Activated CD4-positive, alpha-beta T cell treated with anti-CD3 and anti-CD28 coated beads, Interleukin-2, amount 10 ng/mL, durations not matched to agents 24 days and 14 days (primary cell): ENCODE data around the gene DHRS12. TPM values are rescaled to one million over a fixed set of nuclear protein-coding genes. Genes with fewer than 3 reads are reported as not detected.

ENCODE experiments used
- DNase-seq: peaks from one replicate; pipeline ENCODE4 v3.0.0; 2022
- H3K27ac Mint-ChIP-seq: one replicate; pipeline ENCODE4 v1.8.0; 2022; ENCODE audit warnings: mild to moderate bottlenecking, mixed read lengths
- H3K27me3 Mint-ChIP-seq: one replicate; pipeline ENCODE4 v1.8.0; 2022; ENCODE audit warnings: mixed read lengths
- H3K36me3 Mint-ChIP-seq: one replicate; pipeline ENCODE4 v1.8.0; 2022; ENCODE audit warnings: low read depth, mild to moderate bottlenecking, mixed read lengths
- H3K4me1 Mint-ChIP-seq: one replicate; pipeline ENCODE4 v1.8.0; 2021; ENCODE audit warnings: mixed read lengths
- H3K4me3 Mint-ChIP-seq: one replicate; pipeline ENCODE4 v1.8.0; 2022; ENCODE audit warnings: mild to moderate bottlenecking, moderate library complexity, mixed read lengths
- H3K9me3 Mint-ChIP-seq: one replicate; pipeline ENCODE4 v1.8.0; 2021; ENCODE audit warnings: mixed read lengths
- intact Hi-C: fragments of 100-400 bp; cut with micrococcal nuclease; formaldehyde crosslinking; loops from one replicate; pipeline ENCODE4 v1.15.1; 2023
- total RNA-seq: library from RNA; stranded (reverse); gene quantifications from 2 replicates; pipeline ENCODE4 v1.2.3, GENCODE V29; 2022

The DHRS12 gene
- total RNA-seq, 1 donor from 2014 or later: 3.9 TPM

- Mint-ChIP-seq H3K27me3 (peaks cover 3% of the 10 kb centered on the region), H3K4me3 (peak overlapping the region; percentile 76), H3K4me1 (peaks cover 82% of the 10 kb centered on the region), H3K36me3 (no peaks in the 10 kb centered on the region), H3K9me3 (no peaks in the 10 kb centered on the region), H3K27ac (peak overlapping the region; percentile 79)
- intact Hi-C loops: loop anchor here (5.0 to 10.0 kb wide), 2 partner anchors 370 to 633 kb away; partner anchors contain the start of genes CKAP2 and VPS36
- no peak for DNase-seq
These were observed 18.3 kb upstream of the DHRS12 start for GRCh38 chr13:51822106-51822815.

GRCh38 chr13:51821606-51822005, 17.6 kb upstream of the DHRS12 start:
- Mint-ChIP-seq H3K27ac (peak overlapping the region; percentile 79), H3K27me3 (peaks cover 5% of the 10 kb centered on the region), H3K36me3 (no peaks in the 10 kb centered on the region), H3K4me3 (peak overlapping the region; percentile 76), H3K4me1 (peaks cover 78% of the 10 kb centered on the region), H3K9me3 (no peaks in the 10 kb centered on the region)
- peak; percentile 81 for DNase-seq
- intact Hi-C loops: loop anchor here (5.0 to 10.0 kb wide), 2 partner anchors 371 to 633 kb away; partner anchors contain the start of genes CKAP2 and VPS36

- Mint-ChIP-seq H3K27me3 (peaks cover 5% of the 10 kb centered on the region), H3K4me1 (peaks cover 71% of the 10 kb centered on the region), H3K27ac (no peak overlapping the region), H3K9me3 (no peaks in the 10 kb centered on the region), H3K36me3 (no peaks in the 10 kb centered on the region), H3K4me3 (no peak overlapping the region)
- intact Hi-C loops: loop anchor here (5.0 to 10.0 kb wide), 2 partner anchors 372 to 635 kb away; partner anchors contain the start of genes CKAP2 and VPS36
- DNase-seq: no peak
These were observed 16.1 kb upstream of the DHRS12 start for GRCh38 chr13:51820016-51820597.

- H3K4me1 Mint-ChIP-seq: peaks cover 72% of the 10 kb centered on the region
- intact Hi-C loops: loop anchor here (1.0 to 5.0 kb wide), 4 partner anchors 17 to 193 kb away; partner anchors contain the start of genes ALG11 and ATP7B
- H3K9me3 Mint-ChIP-seq: no peaks in the 10 kb centered on the region
- DNase-seq: no peak
- H3K36me3 Mint-ChIP-seq: no peaks in the 10 kb centered on the region
- H3K27ac Mint-ChIP-seq: peak overlapping the region; percentile 85
- peaks cover 5% of the 10 kb centered on the region for H3K27me3 Mint-ChIP-seq
- H3K4me3 Mint-ChIP-seq: peak overlapping the region; percentile 41
These were observed 15.6 kb upstream of the DHRS12 start for GRCh38 chr13:51819544-51819943.

GRCh38 chr13:51818781-51819511, 15.0 kb upstream of the DHRS12 start:
- peaks cover 68% of the 10 kb centered on the region for H3K4me1 Mint-ChIP-seq
- H3K9me3 Mint-ChIP-seq: no peaks in the 10 kb centered on the region
- H3K4me3 Mint-ChIP-seq: peak overlapping the region; percentile 41
- peaks cover 5% of the 10 kb centered on the region for H3K27me3 Mint-ChIP-seq
- H3K36me3 Mint-ChIP-seq: no peaks in the 10 kb centered on the region
- peak overlapping the region; percentile 85 for H3K27ac Mint-ChIP-seq
- DNase-seq: peak; percentile 73
- intact Hi-C loops: loop anchor here (1.0 to 5.0 kb wide), 4 partner anchors 17 to 193 kb away; partner anchors contain the start of genes ALG11 and ATP7B

DNA sequence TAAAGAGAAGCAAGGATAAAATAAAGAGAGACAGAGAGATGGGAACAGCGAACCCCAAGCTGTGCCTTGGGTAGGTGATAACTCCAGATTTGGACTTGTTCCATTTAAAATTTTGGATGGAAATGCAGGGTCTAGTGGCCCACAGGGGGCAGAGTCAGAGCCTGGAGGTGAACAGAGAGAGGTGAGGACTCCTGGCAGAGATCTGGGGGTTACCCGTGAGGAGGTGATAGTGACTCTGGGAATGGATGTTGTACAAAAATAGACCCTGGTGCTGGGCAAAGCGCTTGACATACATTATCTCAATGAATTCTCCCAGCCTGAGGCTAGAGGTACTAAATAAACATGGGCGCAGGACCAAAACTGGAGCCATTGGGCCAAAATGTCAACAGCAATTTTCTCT, 14.3 kb upstream of the DHRS12 start:
- Mint-ChIP-seq H3K27me3 (peaks cover 5% of the 10 kb centered on the region), H3K36me3 (no peaks in the 10 kb centered on the region), H3K27ac (peak overlapping the region; percentile 85), H3K4me3 (no peak overlapping the region), H3K4me1 (peaks cover 65% of the 10 kb centered on the region), H3K9me3 (no peaks in the 10 kb centered on the region)
- intact Hi-C loops: loop anchor here (5.0 kb wide), 1 partner anchor 194 kb away; the partner anchor contains the start of genes ALG11 and ATP7B
- no peak for DNase-seq

GRCh38 chr13:51817717-51818116, 13.8 kb upstream of the DHRS12 start:
- Mint-ChIP-seq H3K4me1 (peaks cover 62% of the 10 kb centered on the region), H3K9me3 (no peaks in the 10 kb centered on the region), H3K27me3 (peaks cover 5% of the 10 kb centered on the region), H3K36me3 (no peaks in the 10 kb centered on the region), H3K27ac (peak overlapping the region; percentile 56), H3K4me3 (no peak overlapping the region)
- no peak for DNase-seq
- intact Hi-C loops: loop anchor here (5.0 kb wide), 1 partner anchor 195 kb away; the partner anchor contains the start of genes ALG11 and ATP7B

- intact Hi-C loops: loop anchor here (5.0 kb wide), 1 partner anchor 196 kb away; the partner anchor contains the start of genes ALG11 and ATP7B
- no peaks in the 10 kb centered on the region for H3K9me3 Mint-ChIP-seq
These were observed 12.8 kb upstream of the DHRS12 start for GRCh38 chr13:51816604-51817249.

GRCh38 chr13:51815848-51816247, 11.9 kb upstream of the DHRS12 start:
- Mint-ChIP-seq H3K4me1 (peaks cover 53% of the 10 kb centered on the region), H3K9me3 (no peaks in the 10 kb centered on the region), H3K27ac (no peak overlapping the region), H3K27me3 (peaks cover 5% of the 10 kb centered on the region), H3K36me3 (no peaks in the 10 kb centered on the region), H3K4me3 (no peak overlapping the region)
- no peak for DNase-seq
- intact Hi-C loops: loop anchor here (1.0 to 5.0 kb wide), 6 partner anchors 12 to 385 kb away; partner anchors contain the start of genes ALG11, ATP7B and DHRS12

More at GRCh38 chr13:51816604-51817249, 12.8 kb upstream of the DHRS12 start:
- no peaks in the 10 kb centered on the region for H3K36me3 Mint-ChIP-seq
- H3K27me3 Mint-ChIP-seq: peaks cover 5% of the 10 kb centered on the region
- no peak for DNase-seq
- peaks cover 56% of the 10 kb centered on the region for H3K4me1 Mint-ChIP-seq
- H3K27ac Mint-ChIP-seq: no peak overlapping the region
- no peak overlapping the region for H3K4me3 Mint-ChIP-seq

DNA sequence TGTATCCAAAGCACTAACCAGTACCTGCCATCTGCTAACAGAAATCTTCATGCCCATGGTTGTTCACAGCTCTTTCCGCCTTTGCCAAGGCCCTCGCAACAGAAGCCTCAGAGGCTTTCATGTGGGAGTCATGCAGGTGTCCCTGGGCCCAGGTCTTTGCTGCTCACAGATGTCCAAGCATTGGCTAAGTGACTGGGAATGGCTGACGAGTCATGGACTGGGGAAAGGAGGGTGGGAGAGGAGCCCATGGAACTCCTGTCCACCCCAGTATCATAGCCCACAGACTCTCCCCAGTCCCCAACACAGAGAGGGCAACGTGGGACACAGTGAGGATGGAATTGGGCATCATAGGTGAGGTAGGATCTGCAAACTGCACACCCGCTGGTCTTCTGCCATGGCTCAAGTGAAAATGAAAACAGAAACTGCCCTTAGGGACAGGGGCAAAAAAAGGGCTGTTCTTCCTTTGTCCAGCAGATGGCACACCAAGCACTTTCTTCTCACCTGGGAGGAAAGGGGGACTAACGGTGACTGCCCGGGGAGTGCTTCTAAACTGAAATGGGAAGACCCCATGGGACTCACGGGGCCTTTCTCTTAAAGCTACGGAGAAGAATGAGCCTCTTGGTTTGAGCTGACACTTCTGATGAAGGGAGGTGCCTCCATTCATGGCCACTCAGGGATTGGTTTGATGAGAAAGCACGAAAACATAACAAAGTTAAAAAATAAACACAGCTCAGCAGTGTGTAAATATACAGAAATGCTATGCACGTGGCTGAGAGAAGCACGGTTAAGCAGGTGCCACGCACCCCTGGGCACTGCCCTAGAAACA, 11.1 kb upstream of the DHRS12 start:
- no peaks in the 10 kb centered on the region for H3K9me3 Mint-ChIP-seq
- peak overlapping the region; percentile 33 for H3K4me3 Mint-ChIP-seq
- peak; percentile 94 for DNase-seq
- H3K36me3 Mint-ChIP-seq: no peaks in the 10 kb centered on the region
- H3K27me3 Mint-ChIP-seq: peaks cover 5% of the 10 kb centered on the region
- intact Hi-C loops: loop anchor here (1.0 to 5.0 kb wide), 6 partner anchors 11 to 386 kb away; partner anchors contain the start of genes ALG11, ATP7B and DHRS12
- H3K4me1 Mint-ChIP-seq: peaks cover 45% of the 10 kb centered on the region
- H3K27ac Mint-ChIP-seq: peak overlapping the region; percentile 5

DNA sequence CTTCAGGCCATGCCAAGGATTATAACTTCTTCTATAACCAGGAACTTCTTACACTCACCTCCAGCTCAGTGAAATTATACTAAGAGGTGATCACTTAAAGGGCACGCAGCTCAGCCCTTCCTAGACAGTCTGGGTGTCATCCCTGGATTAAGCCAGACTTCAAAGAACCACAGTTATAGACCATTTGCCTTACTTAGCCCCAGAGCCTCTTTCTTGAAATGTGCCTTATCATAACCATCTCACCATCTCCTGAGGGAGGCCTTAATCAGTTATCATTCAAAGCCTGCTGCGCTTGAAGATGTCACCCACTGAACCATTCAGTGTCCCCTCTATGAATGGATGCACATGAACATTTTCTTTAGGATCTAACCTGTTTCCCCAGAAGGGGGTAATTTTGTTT, 10.1 kb upstream of the DHRS12 start:
- no peak overlapping the region for H3K4me3 Mint-ChIP-seq
- no peaks in the 10 kb centered on the region for H3K36me3 Mint-ChIP-seq
- no peak for DNase-seq
- H3K27me3 Mint-ChIP-seq: peaks cover 5% of the 10 kb centered on the region
- H3K9me3 Mint-ChIP-seq: no peaks in the 10 kb centered on the region
- H3K27ac Mint-ChIP-seq: no peak overlapping the region
- peaks cover 35% of the 10 kb centered on the region for H3K4me1 Mint-ChIP-seq
- intact Hi-C loops: loop anchor here (2.0 kb wide), 2 partner anchors 35 to 313 kb away; no protein-coding TSS in a partner anchor

GRCh38 chr13:51811920-51812451, 8.0 kb upstream of the DHRS12 start:
- Mint-ChIP-seq H3K36me3 (no peaks in the 10 kb centered on the region), H3K27me3 (peaks cover 2% of the 10 kb centered on the region), H3K9me3 (no peaks in the 10 kb centered on the region), H3K27ac (no peak overlapping the region), H3K4me1 (peaks cover 23% of the 10 kb centered on the region), H3K4me3 (no peak overlapping the region)
- intact Hi-C loops: no loop called here
- DNase-seq: no peak
